ENCODE data around the gene WWC2.
"Not testable (repeated sequence)": the region's sequence is repeated elsewhere in the genome, so short reads cannot be mapped to it uniquely, and the experiment has no call there.

The WWC2 gene

DNA sequence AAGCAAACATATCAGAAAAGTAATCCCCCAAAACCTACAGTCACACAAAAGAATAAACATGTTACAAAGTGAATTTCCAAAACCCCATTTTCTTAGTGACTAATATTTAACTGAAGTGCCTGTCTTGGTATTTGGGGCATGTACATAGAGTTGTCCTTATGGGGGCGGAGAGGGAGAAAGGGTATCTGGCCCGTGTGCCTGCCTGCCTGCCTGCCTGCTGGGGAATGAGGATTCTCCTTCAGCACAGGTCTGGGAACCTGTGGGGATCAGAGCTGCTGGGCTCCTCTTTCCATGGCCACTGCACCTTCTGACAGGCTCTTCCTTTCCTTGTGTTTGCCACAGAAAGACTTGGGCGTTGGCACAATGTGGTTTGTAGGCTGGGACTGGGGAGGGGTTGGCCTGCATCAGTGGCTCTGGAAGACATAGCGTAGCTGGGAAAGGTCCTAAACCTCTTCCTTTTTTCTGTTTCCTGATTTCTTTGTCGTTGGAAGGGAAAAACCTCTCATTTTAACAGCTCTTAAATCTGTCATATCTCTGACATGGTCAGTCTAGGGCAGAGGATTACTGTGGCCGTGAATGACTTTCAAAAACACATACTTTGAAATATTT lies 94.8 kb downstream of the WWC2 start:
- in situ Hi-C loops (cut with HindIII; ENCODE audit: low sequenced_read_pairs): not testable (repeated sequence)

DNA sequence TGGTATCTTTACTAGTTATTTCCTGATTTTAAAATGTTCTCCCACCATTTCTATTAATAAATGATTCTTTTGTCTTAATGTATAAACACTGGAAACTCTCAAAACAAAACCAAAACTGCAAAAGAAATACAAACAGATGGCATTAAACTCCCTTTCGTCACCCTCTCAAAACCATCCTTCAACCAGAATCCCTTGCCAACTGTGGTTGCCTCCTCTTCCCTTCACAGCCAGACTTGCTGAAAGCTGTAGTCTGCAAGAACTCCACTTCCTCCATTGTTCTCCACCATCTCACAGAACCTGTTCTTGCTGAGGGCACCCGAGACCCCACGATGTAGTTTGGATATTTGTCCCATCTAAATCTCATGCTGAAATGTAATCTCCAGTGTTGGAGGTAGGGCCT lies 96.5 kb downstream of the WWC2 start:
- in situ Hi-C loops (cut with HindIII; ENCODE audit: low sequenced_read_pairs): no loop called here

DNA sequence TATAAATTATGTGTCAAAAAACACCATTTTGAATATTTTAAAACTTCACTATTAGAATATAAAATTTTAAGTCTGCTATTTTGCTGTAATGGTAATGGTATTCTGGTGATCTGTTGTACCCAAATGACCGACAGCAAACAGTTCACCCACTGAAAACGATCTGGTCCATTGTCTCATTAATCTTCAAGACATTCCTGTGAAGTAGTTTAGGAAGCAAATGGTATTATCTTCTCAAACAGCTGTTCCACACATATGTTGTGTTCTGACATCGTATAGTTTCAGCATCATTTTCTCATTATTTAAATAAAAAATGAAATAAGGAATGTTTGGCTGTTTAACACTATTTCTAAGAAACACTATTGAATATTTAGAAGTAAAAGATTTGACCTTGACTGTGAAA lies 98.1 kb downstream of the WWC2 start:
- in situ Hi-C loops (cut with HindIII; ENCODE audit: low sequenced_read_pairs): no loop called here

DNA sequence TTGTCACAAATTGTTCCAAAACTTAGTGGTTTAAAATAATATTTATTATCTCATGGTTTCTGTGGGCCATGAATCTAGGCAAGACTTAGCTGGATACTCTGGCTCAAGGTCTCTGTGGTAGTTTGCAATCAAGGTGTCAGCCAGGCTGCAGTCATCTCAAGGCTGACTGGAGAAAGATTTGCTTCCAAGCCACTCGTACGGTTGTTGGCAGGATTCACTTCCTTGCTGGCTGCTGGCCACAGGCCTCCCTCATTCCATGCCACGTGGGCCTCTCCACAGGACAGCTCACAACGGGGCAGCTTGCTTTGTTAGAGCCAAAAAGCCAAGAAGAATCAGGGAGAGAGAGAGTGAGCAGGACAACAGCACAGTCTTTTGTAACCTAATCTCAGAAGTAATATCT lies 101.4 kb downstream of the WWC2 start:
- in situ Hi-C loops (cut with HindIII; ENCODE audit: low sequenced_read_pairs): no loop called here

DNA sequence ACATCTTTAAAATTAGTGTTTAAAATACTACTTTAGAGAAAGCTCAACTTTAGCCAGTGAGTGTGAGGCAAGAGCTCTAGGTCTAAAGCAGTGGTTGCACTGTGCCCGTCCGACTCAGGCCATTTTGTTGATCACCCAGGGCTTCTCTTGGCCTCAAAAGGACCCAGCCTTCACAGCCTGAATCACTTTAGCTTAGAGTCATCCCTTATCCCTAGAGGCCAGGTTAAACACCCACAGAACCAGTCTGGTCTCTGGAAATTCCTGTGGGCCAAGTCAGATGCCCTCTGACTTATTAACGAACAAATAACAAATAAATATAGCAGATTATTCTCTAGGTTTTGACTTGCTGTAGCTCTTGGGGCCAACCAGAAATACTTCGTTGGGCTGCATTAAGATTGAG lies 102.3 kb downstream of the WWC2 start:
- in situ Hi-C loops (cut with HindIII; ENCODE audit: low sequenced_read_pairs): no loop called here

DNA sequence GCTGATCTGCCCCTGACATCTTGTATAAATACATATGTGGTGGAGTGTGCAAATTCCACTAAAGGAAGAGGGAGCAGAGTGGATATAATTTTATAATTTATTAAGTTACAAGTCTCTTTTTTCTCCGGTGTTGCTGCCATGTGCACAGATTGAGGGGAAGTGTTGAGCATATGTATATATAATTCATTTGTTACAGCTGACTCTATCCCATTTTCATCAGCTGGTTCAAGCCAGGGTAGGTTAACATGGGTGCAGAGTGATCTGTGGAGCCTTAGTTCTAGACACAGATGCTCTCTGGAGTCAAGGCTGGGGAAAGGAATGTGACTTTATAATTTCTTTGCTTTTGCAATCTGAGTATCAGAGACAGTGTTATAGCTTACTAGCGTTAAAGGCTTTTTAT lies 103.5 kb downstream of the WWC2 start:
- in situ Hi-C loops (cut with HindIII; ENCODE audit: low sequenced_read_pairs): no loop called here

DNA sequence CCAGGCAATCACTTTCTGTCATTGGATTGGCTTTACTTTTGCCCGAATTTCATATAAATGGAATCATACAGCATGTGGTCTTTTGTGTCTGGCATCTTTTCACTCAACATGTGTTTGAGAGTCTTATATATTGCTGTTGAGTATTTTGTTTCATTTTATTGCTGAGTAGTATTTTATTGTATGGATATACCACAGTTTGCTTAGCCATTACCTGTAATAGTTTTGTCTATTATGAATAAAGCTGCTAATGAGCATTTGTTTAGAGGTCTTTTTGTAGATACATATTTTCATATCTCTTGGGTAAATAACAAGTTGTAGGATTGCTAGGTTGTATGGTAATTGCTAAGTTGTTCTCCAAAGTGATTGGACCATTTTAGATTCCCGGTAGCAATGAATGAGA lies 105.7 kb downstream of the WWC2 start:
- in situ Hi-C loops (cut with HindIII; ENCODE audit: low sequenced_read_pairs): no loop called here

DNA sequence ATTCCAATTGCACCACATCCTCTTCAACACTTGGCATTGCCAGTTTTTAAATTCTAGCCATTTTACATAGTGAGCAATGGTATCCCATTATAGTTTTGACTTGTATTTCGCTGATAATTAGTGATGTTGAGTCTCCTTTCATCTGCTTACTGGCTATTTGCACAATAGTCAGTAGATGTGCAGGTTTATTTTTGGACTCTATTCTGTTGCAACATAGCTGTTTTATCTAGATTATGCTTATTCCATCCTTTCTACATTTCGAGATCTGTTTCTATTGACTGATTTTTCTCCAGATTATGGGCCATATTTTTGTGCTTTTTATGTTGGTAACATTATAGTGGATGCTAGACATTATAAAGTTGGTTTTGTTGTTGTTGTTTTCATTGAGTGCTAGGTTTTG lies 106.1 kb downstream of the WWC2 start:
- in situ Hi-C loops (cut with HindIII; ENCODE audit: low sequenced_read_pairs): no loop called here

DNA sequence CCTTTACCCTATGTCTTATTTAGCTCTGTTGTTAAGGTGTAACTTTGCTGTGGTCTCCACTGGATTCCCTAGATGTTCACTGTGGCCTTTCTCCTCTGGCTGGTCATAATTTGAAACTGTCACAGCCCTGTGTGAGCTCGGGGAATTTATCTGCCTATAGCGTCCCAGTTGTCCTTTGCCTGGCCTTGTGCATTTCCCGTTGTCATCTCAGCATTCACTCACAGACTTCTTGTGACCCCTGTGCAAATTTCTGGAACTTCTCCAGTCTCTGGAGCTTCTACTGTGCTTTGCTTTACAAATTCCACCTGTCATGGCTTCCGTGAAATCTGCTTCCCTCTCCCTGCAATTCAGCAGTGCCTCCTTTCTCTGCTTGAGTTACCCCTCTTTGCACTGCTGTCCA lies 106.7 kb downstream of the WWC2 start:
- in situ Hi-C loops (cut with HindIII; ENCODE audit: low sequenced_read_pairs): no loop called here

DNA sequence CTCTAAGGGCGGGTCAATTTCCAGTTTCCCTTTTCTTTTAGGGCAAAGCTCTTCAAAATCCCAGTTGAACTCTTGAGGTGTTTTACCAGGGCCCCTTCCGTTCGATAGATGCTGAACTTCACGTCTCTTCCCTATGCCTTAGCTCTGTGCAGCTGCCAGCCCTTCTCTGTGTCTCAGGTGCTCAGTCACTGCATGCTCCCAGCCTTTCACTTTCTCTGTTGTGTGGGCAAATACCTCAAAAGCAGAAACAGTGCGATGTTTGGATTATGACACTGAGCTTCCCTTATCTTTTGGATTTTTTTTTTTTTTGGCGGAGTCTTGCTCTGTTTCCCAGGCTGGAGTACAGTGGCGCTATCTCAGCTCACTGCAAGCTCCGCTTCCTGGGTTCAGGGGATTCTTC lies 112.5 kb downstream of the WWC2 start:
- in situ Hi-C loops (cut with HindIII; ENCODE audit: low sequenced_read_pairs): no loop called here

DNA sequence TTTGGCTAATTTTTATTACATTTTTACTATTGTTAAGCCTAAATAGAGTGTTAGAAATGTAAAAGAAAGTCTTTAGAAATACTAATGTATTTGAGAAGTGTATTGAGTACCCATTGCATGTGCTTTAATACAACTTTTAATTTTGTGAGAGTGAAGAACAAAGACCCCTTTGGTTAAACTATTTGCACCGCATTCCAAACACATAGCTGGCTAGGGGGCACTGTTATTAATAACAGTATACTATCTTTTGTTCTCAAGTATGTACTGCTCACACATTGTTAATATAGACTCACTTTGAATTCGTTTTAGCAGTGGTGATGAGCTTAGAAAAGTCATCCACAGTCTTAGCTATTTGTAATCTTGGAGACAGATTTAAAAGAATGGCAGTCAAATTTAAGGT lies 114.9 kb downstream of the WWC2 start:
- in situ Hi-C loops (cut with HindIII; ENCODE audit: low sequenced_read_pairs): no loop called here

DNA sequence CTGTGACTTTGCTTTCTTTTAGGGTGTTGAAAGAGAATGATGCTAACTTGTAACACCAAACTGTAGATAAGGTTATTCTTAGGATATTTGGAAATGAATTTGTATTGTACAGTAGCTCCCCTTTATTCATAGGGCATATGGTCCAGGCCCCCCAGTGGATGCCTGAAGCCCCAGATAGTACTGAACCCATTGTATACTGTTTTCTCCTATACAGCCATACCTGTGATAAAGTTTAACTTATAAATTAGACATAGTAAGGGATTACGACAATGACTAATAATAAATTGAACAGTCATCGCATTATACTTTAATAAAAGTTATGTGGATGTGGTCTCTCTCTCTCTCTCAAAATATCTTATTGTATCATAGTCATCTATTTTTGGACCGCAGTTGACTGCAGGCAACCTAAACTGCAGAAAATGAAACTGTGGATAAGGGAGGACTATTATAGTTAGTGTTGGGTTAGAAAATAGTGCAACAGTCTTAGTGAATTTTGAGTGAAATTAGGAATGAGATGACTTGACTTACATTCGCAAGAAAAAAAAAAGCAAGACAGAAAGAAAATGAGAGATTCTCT lies 115.9 kb downstream of the WWC2 start:
- in situ Hi-C loops (cut with HindIII; ENCODE audit: low sequenced_read_pairs): no loop called here

DNA sequence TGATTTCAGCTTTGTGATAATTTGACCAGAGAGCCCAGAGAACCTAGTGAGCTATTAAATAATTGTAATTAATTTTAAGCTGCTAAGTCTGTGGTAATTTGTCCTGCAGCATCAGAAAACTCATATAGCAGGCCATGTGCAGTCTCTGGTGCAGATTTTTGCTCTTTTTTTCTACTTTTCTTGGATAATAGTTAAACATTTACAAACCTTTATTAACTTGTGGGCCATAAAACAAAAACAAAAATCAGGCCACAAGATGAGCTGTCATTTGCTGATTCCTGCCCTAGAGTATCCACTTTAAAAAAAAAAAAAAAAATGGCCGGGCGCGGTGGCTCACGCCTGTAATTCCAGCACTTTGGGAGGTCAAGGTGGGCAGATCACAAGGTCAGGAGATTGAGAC lies 121.2 kb downstream of the WWC2 start:
- in situ Hi-C loops (cut with HindIII; ENCODE audit: low sequenced_read_pairs): no loop called here

DNA sequence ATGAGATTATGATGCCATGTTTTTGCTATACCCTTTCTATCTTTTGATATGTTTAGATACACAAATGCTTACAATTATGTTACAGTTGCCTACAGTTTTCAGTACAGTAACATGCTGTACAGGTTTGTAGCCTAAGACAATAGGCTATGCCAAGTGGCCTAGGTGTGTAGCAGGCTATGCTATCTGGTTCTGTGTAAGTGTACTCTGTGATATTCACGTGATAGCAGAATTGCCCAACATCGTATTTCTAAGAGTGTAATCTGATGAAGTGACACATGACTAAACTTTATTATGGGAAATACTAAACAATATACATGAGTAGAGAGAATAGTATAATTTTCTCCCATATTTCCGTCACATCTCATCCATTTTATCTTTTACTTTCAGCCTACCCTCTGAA lies 124.0 kb downstream of the WWC2 start:
- in situ Hi-C loops (cut with HindIII; ENCODE audit: low sequenced_read_pairs): no loop called here

DNA sequence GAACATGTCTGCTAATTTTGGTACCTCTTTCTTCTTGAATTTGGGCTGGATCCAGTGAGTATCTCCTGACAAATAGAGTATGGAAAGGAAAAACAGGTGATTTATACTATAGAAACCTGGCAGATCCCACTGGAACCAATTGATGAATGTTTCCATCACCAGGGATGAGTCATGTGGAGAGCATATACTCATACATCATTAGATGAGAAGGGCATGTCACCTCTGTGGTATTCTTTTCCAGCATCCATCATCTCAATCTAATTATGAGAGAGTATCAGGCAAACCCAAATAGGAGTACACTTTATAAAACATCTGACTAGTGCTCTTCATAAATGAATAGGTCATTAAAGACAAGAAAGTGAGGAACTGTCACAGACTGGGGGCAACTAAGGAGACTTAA lies 130.3 kb downstream of the WWC2 start:
- in situ Hi-C loops (cut with HindIII; ENCODE audit: low sequenced_read_pairs): no loop called here

DNA sequence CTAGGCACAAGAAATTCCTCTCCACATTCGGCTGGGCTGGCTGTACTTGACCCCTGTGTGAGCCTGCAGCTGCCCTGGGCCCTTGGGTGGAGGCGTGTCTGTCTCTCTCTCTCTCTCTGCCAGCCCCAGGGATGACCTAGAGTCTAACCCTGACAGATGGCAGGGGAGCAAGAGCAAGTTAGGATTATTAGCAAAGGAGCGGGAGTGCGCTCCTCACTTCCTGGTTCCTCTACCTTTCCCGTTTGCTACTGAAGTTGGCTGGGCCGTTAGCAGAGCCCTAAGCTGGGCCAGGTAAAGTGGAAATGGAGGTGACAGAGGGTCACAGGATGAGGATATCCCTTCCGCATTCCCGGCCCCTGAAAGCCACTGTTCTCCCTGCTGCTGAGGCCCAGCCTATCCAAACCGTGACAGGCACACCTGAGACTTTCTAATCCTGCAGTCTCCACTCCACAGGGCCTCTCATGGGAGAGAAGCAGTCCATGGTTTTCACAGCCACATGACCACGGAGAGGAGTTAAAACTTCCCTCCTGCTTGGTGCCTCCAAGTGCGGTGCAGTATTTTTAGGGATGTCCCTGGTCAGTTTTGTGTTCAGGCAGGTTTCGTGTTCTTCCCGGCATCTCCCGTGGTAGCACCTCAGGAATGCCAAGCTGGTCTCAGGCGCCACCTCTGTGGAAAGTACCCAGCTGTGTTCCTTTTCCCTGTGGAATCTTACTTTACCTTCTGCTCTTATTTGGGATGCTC lies 141.7 kb downstream of the WWC2 start:
- in situ Hi-C loops (cut with HindIII; ENCODE audit: low sequenced_read_pairs): no loop called here

DNA sequence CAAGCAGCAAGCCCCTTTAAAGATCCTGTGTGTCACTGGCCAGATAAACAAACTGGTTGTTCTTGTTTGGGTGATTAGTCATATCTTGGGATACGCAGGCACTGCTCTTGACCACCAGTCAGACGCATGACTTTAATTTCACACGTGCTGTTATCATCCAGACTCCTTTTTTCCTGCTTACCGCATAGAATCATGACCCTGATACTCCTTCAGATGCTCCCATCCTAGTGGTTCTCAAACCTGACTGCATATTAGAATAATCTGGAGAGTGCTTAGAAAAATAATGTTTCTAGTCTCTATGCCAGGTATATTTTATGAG lies 142.2 kb downstream of the WWC2 start:
- in situ Hi-C loops (cut with HindIII; ENCODE audit: low sequenced_read_pairs): no loop called here

DNA sequence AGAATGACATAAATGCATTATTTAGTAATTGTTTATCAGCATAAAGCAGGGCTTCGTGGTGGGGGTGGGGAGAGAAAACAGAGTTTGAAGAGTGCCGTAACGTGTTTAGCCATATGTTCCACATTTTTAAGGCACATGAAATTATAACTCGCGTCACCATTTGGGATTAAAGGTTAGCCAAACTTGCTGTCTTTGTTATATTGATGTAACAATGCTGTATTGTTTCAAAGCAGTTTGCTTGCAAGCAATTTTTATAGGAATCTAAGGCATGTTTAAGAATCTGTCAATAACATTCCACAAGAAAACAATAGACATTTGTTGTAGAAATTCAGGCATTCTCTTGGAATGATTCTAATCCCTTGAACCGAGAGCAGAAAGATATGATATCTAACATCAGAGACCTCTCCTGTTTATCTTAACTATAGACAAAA lies 142.7 kb downstream of the WWC2 start:
- in situ Hi-C loops (cut with HindIII; ENCODE audit: low sequenced_read_pairs): no loop called here

DNA sequence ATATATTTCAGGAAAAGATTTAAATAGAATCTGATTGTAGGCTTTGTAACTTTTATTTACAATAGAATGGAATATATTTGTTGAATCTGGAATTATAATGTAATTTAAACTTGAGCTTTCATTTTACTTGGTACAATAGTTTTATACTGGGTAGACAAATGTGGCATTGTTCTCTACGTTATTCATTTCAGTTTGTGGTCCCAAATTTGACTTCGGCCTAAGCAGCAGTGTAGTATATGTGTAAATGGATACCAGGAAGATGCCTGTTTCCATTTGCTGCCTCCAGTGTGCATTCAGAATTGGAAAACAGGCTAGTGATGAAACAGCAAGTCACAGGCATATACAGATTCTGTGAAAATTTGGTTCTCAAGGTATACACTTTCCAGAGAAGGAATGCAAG lies 143.2 kb downstream of the WWC2 start:
- in situ Hi-C loops (cut with HindIII; ENCODE audit: low sequenced_read_pairs): no loop called here

DNA sequence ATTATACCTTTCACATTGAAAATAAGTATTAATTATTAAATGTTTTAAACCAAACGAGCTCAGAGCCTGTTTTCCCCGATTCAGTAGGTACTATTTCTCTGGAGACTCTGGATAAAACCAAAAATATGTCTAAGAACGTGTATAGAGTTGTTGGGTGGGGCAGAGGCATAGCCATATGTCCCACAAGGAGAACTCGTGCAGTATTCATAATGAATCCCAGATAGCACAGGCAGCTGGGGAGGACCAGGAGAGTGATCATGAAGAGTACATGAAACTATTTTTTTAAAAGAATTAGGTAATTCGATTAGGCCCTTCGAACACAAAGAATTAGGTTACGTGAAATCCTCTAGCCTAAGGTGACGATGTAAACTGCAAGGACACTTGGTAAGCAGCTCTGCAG lies 145.0 kb downstream of the WWC2 start:
- in situ Hi-C loops (cut with HindIII; ENCODE audit: low sequenced_read_pairs): no loop called here

DNA sequence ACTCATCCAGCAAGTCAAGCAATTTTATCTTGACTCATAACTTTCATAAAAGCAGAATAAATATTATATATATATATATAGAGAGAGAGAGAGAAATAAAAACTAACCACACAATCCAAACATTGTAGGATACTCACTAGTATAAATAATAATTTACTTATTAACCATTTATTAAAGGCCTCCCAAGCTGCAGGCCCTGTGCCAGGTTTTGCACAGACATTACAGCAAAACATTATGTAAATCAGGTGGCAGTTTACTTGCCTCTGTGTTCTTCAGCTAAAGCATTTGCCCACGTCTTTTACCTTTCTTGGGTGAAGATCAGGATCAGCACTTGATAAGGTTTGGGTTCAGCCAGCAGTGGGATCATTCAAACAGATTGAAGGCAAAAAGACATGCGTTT lies 145.4 kb downstream of the WWC2 start:
- in situ Hi-C loops (cut with HindIII; ENCODE audit: low sequenced_read_pairs): no loop called here

DNA sequence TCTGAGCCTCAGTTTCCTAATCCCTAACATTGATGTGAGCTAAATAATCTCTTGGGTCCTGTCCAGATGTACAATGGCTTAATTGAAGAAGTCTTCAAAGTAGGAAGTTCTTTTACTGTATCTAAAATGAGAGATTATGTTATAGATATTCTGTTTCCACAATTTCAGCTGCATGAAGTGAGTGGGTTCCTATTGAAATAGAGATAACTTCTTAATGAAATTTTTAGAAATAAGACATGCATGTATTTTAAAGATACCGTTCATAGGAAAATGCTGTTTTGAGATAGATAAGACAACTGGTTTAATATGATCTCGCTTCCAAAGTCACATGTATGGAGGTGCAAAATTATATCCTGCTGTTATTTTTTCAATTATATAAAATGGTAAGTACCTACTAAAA lies 149.1 kb downstream of the WWC2 start:
- in situ Hi-C loops (cut with HindIII; ENCODE audit: low sequenced_read_pairs): no loop called here

DNA sequence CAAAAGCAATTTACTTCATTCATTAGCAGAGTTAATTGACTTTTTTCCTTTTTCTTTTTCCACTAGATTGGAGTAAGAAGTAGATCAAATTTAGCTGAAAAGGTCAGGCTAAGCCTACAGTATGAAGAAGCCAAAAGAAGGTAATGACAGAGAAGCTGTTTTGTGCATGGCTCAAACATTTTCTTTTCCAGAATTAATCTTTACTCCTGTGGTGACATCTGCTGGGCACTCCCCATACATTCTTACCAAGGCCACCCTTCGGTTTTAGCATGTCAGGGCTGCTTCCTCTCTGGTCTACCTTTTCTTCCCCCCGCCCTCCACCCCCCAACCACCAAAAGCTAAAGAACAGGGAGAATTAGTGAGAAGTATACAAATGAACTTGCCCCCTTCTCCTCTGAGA lies 150.8 kb downstream of the WWC2 start:
- in situ Hi-C loops (cut with HindIII; ENCODE audit: low sequenced_read_pairs): loop anchor here (10.0 to 25.0 kb wide), 2 partner anchors 188 to 325 kb away; no protein-coding TSS in a partner anchor
